IMR-90 (cell line): ENCODE measurements around the gene ALDH3A2. TPM values are rescaled to one million over a fixed set of nuclear protein-coding genes. Genes with fewer than 3 reads are reported as not detected.

Source experiments
- ATAC-seq: fragments of 200-7000 bp; cut with Tn5 transposase; 2 replicates; pipeline ENCODE4 v1.9.1; 2020; ENCODE audit warnings: low read depth, mild to moderate bottlenecking, moderate library complexity
- BruUV-seq: library from RNA; stranded (reverse); fragments of 400-500 nt; replicated peaks from 2 replicates; lab custom pipeline; 2021; lab: Mats Ljungman, UMichigan
- CTCF ChIA-PET: fragments of 300-600 bp; formaldehyde crosslinking; extraction: SDS; loops from one replicate; lab custom pipeline; 2021; ENCODE audit warnings: antibody characterized with exemption; lab: Yijun Ruan, JAX
- POLR2A ChIA-PET: fragments of 300-600 bp; sonication (Branson Sonifier 250); formaldehyde crosslinking; loops from one replicate; lab custom pipeline; 2022; ENCODE audit warnings: antibody characterized with exemption; ENCODE audit not compliant: unreplicated experiment; lab: Charles Lee
- DNase-seq: peaks from one replicate; pipeline ENCODE4 v3.0.0; 2013
- H2AFZ ChIP-seq: replicated peaks from 2 replicates; pipeline ENCODE3; 2013; ENCODE audit warnings: low read length, mild to moderate bottlenecking; ENCODE audit not compliant: poor library complexity
- H2AK5ac ChIP-seq: 2 replicates; pipeline ENCODE4 v1.6.1; 2013; ENCODE audit warnings: low read depth, low read length, inconsistent platforms
- H2AK9ac ChIP-seq: replicated peaks from 2 replicates; pipeline ENCODE3; 2013; ENCODE audit warnings: mild to moderate bottlenecking, low read depth, low read length, moderate library complexity; ENCODE audit not compliant: poor library complexity
- H2BK120ac ChIP-seq: 2 replicates; pipeline ENCODE4 v1.6.1; 2013; ENCODE audit warnings: low read depth, low read length, inconsistent platforms
- H2BK15ac ChIP-seq: 3 replicates; pipeline ENCODE4 v1.6.1; 2013; ENCODE audit warnings: low read depth, low read length, inconsistent platforms
- H2BK20ac ChIP-seq: 2 replicates; pipeline ENCODE4 v1.6.1; 2013; ENCODE audit warnings: low read depth, mild to moderate bottlenecking, inconsistent platforms, low read length, moderate library complexity
- H2BK5ac ChIP-seq: 2 replicates; pipeline ENCODE4 v1.6.1; 2013; ENCODE audit warnings: mild to moderate bottlenecking, low read depth, low read length, inconsistent platforms; ENCODE audit not compliant: poor library complexity, severe bottlenecking
- H3K14ac ChIP-seq: replicated peaks from 2 replicates; pipeline ENCODE4 v1.6.1; 2013; ENCODE audit warnings: low read depth, low read length, inconsistent platforms
- H3K18ac ChIP-seq: 2 replicates; pipeline ENCODE4 v1.6.1; 2013; ENCODE audit warnings: low read depth, low read length, control low read depth
- H3K23ac ChIP-seq: 2 replicates; pipeline ENCODE4 v1.6.1; 2013; ENCODE audit warnings: low read depth, low read length, inconsistent platforms
- H3K27ac ChIP-seq: 2 replicates; pipeline ENCODE4 v1.5.1; 2013; ENCODE audit warnings: mild to moderate bottlenecking, control low read depth, low read length; ENCODE audit not compliant: insufficient read depth
- H3K27me3 ChIP-seq: 2 replicates; pipeline ENCODE4 v1.6.1; 2013; ENCODE audit warnings: low read length; ENCODE audit not compliant: control insufficient read depth, insufficient read depth
- H3K36me3 ChIP-seq: 2 replicates; pipeline ENCODE4 v1.6.1; 2013; ENCODE audit warnings: low read length, mixed read lengths; ENCODE audit not compliant: control insufficient read depth, insufficient read depth
- H3K4ac ChIP-seq: 2 replicates; pipeline ENCODE4 v1.6.1; 2013; ENCODE audit warnings: low read depth, low read length, inconsistent platforms
- H3K4me1 ChIP-seq: 2 replicates; pipeline ENCODE4 v1.6.1; 2013; ENCODE audit warnings: low read length, mixed read lengths; ENCODE audit not compliant: control insufficient read depth, insufficient read depth
- H3K4me2 ChIP-seq: 2 replicates; pipeline ENCODE4 v1.6.1; 2013; ENCODE audit warnings: low read depth, mild to moderate bottlenecking, control low read depth, low read length, moderate library complexity
- H3K4me3 ChIP-seq: 2 replicates; pipeline ENCODE4 v1.5.1; 2013; ENCODE audit warnings: low read depth, mild to moderate bottlenecking, control low read depth, low read length, moderate library complexity; ENCODE audit not compliant: insufficient read depth
- H3K56ac ChIP-seq: 2 replicates; pipeline ENCODE4 v1.6.1; 2013; ENCODE audit warnings: low read length, inconsistent platforms; ENCODE audit not compliant: insufficient read depth; ENCODE audit errors: extremely low read depth
- H3K79me1 ChIP-seq, 2 experiments: 2 replicates each; pipeline ENCODE4 v1.6.1; 2013; ENCODE audit warnings: low read length in 2 of 2, inconsistent platforms in 1 of 2, low read depth in 1 of 2
- H3K9ac ChIP-seq: 2 replicates; pipeline ENCODE4 v1.6.1; 2013; ENCODE audit warnings: low read depth, low read length, control low read depth
- H3K9me1 ChIP-seq: 2 replicates; pipeline ENCODE4 v1.6.1; 2013; ENCODE audit warnings: low read length, inconsistent platforms; ENCODE audit not compliant: insufficient read depth
- H3K9me3 ChIP-seq: 2 replicates; pipeline ENCODE4 v1.6.1; 2013; ENCODE audit warnings: low read length; ENCODE audit not compliant: control insufficient read depth, insufficient read depth
- H4K20me1 ChIP-seq: 2 replicates; pipeline ENCODE4 v1.6.1; 2013; ENCODE audit warnings: low read length, inconsistent platforms; ENCODE audit not compliant: insufficient read depth
- H4K5ac ChIP-seq: 2 replicates; pipeline ENCODE4 v1.6.1; 2013; ENCODE audit warnings: mild to moderate bottlenecking, low read depth, low read length, control low read depth
- H4K8ac ChIP-seq, 2 experiments: 2 replicates each; pipeline ENCODE4 v1.6.1; 2013; ENCODE audit warnings: low read depth in 2 of 2, low read length in 2 of 2, control low read depth in 1 of 2, inconsistent platforms in 1 of 2
- H4K91ac ChIP-seq: 2 replicates; pipeline ENCODE4 v1.6.1; 2013; ENCODE audit warnings: low read depth, low read length, inconsistent platforms; ENCODE audit not compliant: insufficient read depth
- CHD1 ChIP-seq: IDR thresholded peaks from 2 replicates; pipeline ENCODE4 v1.6.1; 2012; ENCODE audit warnings: low read depth, low read length, improper control_type of control experiment
- FOS ChIP-seq: fragments of 150-350 bp; IDR thresholded peaks from 2 replicates; pipeline ENCODE4 v1.6.1; 2016; ENCODE audit warnings: low read depth, low read length
- NFE2L2 ChIP-seq: fragments of 150-350 bp; IDR thresholded peaks from 2 replicates; pipeline ENCODE4 v1.6.1; 2016; ENCODE audit warnings: low read depth, mild to moderate bottlenecking, low read length
- POLR2A ChIP-seq: IDR thresholded peaks from 2 replicates; pipeline ENCODE4 v1.6.1; 2012; ENCODE audit warnings: mild to moderate bottlenecking, low read depth, low read length
- RFX5 ChIP-seq: IDR thresholded peaks from 2 replicates; pipeline ENCODE4 v1.8.0; 2012; ENCODE audit warnings: low read depth, mild to moderate bottlenecking, low read length, moderate library complexity
- WGBS, 2 experiments: methylation state at CpG; one replicate each; pipeline versions ENCODE4 v1.1.5 to v1.1.7; 2013; ENCODE audit warnings: missing lambda C conversion rate in 2 of 2; ENCODE audit not compliant: insufficient read length in 1 of 2; ENCODE audit errors: extremely low coverage in 2 of 2; 5-methylcytosine and 5-hydroxymethylcytosine counted together
- dilution Hi-C: fragments of 300-500 bp; cut with HindIII; formaldehyde crosslinking; loops from one replicate; pipeline ENCODE4 v1.14.3; 2018; ENCODE audit warnings: low sequenced_read_pairs; ENCODE audit not compliant: unreplicated experiment
- in situ Hi-C: fragments of 300-500 bp; cut with MboI; formaldehyde crosslinking; loops from 3 replicates; pipeline ENCODE4 v1.14.3; 2019; ENCODE audit warnings: low sequenced_read_pairs, inconsistent platforms, mixed read lengths
- intact Hi-C: fragments of 100-400 bp; cut with micrococcal nuclease; formaldehyde crosslinking; loops from 2 replicates; pipeline ENCODE4 v1.10.0; 2022
- polyA plus RNA-seq, 3 experiments: library from polyadenylated mRNA; depleted of rRNA; stranded (reverse); fragments of >200 nt; gene quantifications; 2 replicates each; pipeline ENCODE4 v1.2.3, GENCODE V29; 2012; ENCODE audit warnings: low replicate concordance in 1 of 3
- total RNA-seq: library from RNA; depleted of rRNA; stranded (reverse); fragments of >200 nt; gene quantifications from 2 replicates; pipeline ENCODE4 v1.2.3, GENCODE V29; 2012

Gene ALDH3A2
- total and polyA plus RNA-seq, 2 of the 4 experiments (the other 2 are of a cell fraction) = 4.0 to 7.9 TPM

- Histone ChIP-seq H3K18ac (no peak overlapping the region), H3K4me1 (no peaks in the 10 kb centered on the region), H3K27ac (no peak overlapping the region), H2BK20ac (no peak overlapping the region), H4K91ac (no peak overlapping the region), H2AFZ (no peak overlapping the region), H3K14ac (no peak overlapping the region), H2AK9ac (no peak overlapping the region), H3K9me1 (no peaks in the 10 kb centered on the region), H3K79me1 (no peaks in the 10 kb centered on the region), H2BK120ac (no peak overlapping the region), H3K4me3 (no peak overlapping the region), H2BK5ac (no peak overlapping the region), H3K9ac (no peak overlapping the region), H2AK5ac (no peak overlapping the region), H4K20me1 (peaks cover 3% of the 10 kb centered on the region; the same call in 1 of the 2 replicates), H3K4ac (no peak overlapping the region), H3K23ac (no peak overlapping the region), H3K4me2 (no peak overlapping the region), H3K36me3 (no peaks in the 10 kb centered on the region; the same call in 1 of the 2 replicates), H3K27me3 (peaks cover 9% of the 10 kb centered on the region), H4K5ac (no peak overlapping the region), H4K8ac (no peak overlapping the region), H3K9me3 (peaks cover 2% of the 10 kb centered on the region; the same call in 1 of the 2 replicates), H3K56ac (no peak overlapping the region), H2BK15ac (no peak overlapping the region)
- DNase-seq = no peak
- no peak for ATAC-seq
- TF ChIP-seq FOS (no peak), NFE2L2 (no peak), RFX5 (no peak), CHD1 (no peak), POLR2A (no peak)
- intact Hi-C loops (no loop called here), dilution Hi-C loops (no loop called here), in situ Hi-C loops (no loop called here)
- WGBS, 2 experiments = 100% methylated on average over 1 of the region's 4 CpGs; no CpG with 5 or more reads in 1 of the 2 experiments
- ChIA-PET CTCF (no interaction called here), POLR2A (no interaction called here)
- BruUV-seq = no TSS peak
Measured at GRCh38 chr17:19656336-19656735, 7.8 kb downstream of the ALDH3A2 start.
